ENCODE results near the gene CDYL2. TPM values are rescaled to one million over a fixed set of nuclear protein-coding genes. Genes with fewer than 3 reads are reported as not detected.

Gene CDYL2
- total and polyA plus RNA-seq, 4 donors = 0.46 to 12.8 (median 5.2) TPM

GRCh38 chr16:80718480-80719220 lies 85.7 kb downstream of the CDYL2 start:
- ATAC-seq (ENCODE audit: low FRiP score) = peak; percentile 40
- 11 to 20% methylated on average over 10 of the region's 10 CpGs for WGBS, 2 donors
- no peak overlapping the region for H3K4me3 ChIP-seq (ENCODE audit: low read length in 2 of 2)

GRCh38 chr16:80717611-80718010 lies 86.8 kb downstream of the CDYL2 start:
- Histone ChIP-seq H3K36me3 (ENCODE audit: control insufficient read depth in 1 of 2, insufficient read depth in 2 of 2, low read length in 1 of 2) (no peaks in the 10 kb centered on the region), H3K4me1 (ENCODE audit: control insufficient read depth in 1 of 2, insufficient read depth in 2 of 2, low read length in 2 of 2) (peaks cover 0 to 5% of the 10 kb centered on the region in 2 donors), H3K9me3 (ENCODE audit: control insufficient read depth, low read length) (peaks cover 5% of the 10 kb centered on the region), H3K4me3 (ENCODE audit: low read length in 2 of 2) (no peak overlapping the region), H3K27me3 (ENCODE audit: control insufficient read depth in 1 of 2, insufficient read depth in 2 of 2, low read length in 1 of 2) (no peaks in the 10 kb centered on the region), H3K27ac (ENCODE audit: low read depth in 1 of 2, low read length in 2 of 2) (no peak overlapping the region)
- WGBS, 2 donors = 90 to 91% methylated on average over 3 of the region's 3 CpGs
- no peak for DNase-seq
- intact Hi-C loops (cut with DNase I) = no loop called here
- no peak for ATAC-seq (ENCODE audit: low FRiP score)

More at GRCh38 chr16:80718480-80719220, 85.7 kb downstream of the CDYL2 start:
- Histone ChIP-seq H3K27me3 (ENCODE audit: control insufficient read depth in 1 of 2, insufficient read depth in 2 of 2, low read length in 1 of 2) (no peaks in the 10 kb centered on the region), H3K4me1 (ENCODE audit: control insufficient read depth in 1 of 2, insufficient read depth in 2 of 2, low read length in 2 of 2) (peaks cover 0 to 5% of the 10 kb centered on the region in 2 donors), H3K36me3 (ENCODE audit: control insufficient read depth in 1 of 2, insufficient read depth in 2 of 2, low read length in 1 of 2) (no peaks in the 10 kb centered on the region), H3K9me3 (ENCODE audit: control insufficient read depth, low read length) (peaks cover 4% of the 10 kb centered on the region), H3K27ac (ENCODE audit: low read depth in 1 of 2, low read length in 2 of 2) (no peak overlapping the region)
- intact Hi-C loops (cut with DNase I) = no loop called here
- DNase-seq = peak in 1 of 2 donors; percentile 47

- no peak for DNase-seq
- Histone ChIP-seq H3K27ac (ENCODE audit: low read depth in 1 of 2, low read length in 2 of 2) (no peak overlapping the region), H3K9me3 (ENCODE audit: control insufficient read depth, low read length) (peaks cover 5% of the 10 kb centered on the region), H3K4me3 (ENCODE audit: low read length in 2 of 2) (no peak overlapping the region), H3K4me1 (ENCODE audit: control insufficient read depth in 1 of 2, insufficient read depth in 2 of 2, low read length in 2 of 2) (peaks cover 0 to 5% of the 10 kb centered on the region in 2 donors), H3K27me3 (ENCODE audit: control insufficient read depth in 1 of 2, insufficient read depth in 2 of 2, low read length in 1 of 2) (no peaks in the 10 kb centered on the region), H3K36me3 (ENCODE audit: control insufficient read depth in 1 of 2, insufficient read depth in 2 of 2, low read length in 1 of 2) (no peaks in the 10 kb centered on the region)
- ATAC-seq (ENCODE audit: low FRiP score) = no peak
- 85 to 96% methylated on average over 2 of the region's 2 CpGs for WGBS, 2 donors
- intact Hi-C loops (cut with DNase I) = no loop called here
Observed at GRCh38 chr16:80716564-80717139, 87.7 kb downstream of the CDYL2 start.

- DNase-seq = no peak
- Histone ChIP-seq H3K27ac (ENCODE audit: low read depth in 1 of 2, low read length in 2 of 2) (no peak overlapping the region), H3K4me1 (ENCODE audit: control insufficient read depth in 1 of 2, insufficient read depth in 2 of 2, low read length in 2 of 2) (no peaks in the 10 kb centered on the region), H3K27me3 (ENCODE audit: control insufficient read depth in 1 of 2, insufficient read depth in 2 of 2, low read length in 1 of 2) (no peaks in the 10 kb centered on the region), H3K9me3 (ENCODE audit: control insufficient read depth, low read length) (peaks cover 5% of the 10 kb centered on the region), H3K4me3 (ENCODE audit: low read length in 2 of 2) (no peak overlapping the region), H3K36me3 (ENCODE audit: control insufficient read depth in 1 of 2, insufficient read depth in 2 of 2, low read length in 1 of 2) (no peaks in the 10 kb centered on the region)
- 91 to 97% methylated on average over 4 of the region's 4 CpGs for WGBS, 2 donors
- no peak for ATAC-seq (ENCODE audit: low FRiP score)
- intact Hi-C loops (cut with DNase I) = no loop called here
Observed at GRCh38 chr16:80711406-80711805, 93.0 kb downstream of the CDYL2 start.

- no peak overlapping the region for H3K4me3 ChIP-seq (ENCODE audit: low read length in 2 of 2)
- 90 to 93% methylated on average over 8 of the region's 8 CpGs for WGBS, 2 donors
- intact Hi-C loops (cut with DNase I) = no loop called here
- H3K9me3 ChIP-seq (ENCODE audit: control insufficient read depth, low read length) = peaks cover 5% of the 10 kb centered on the region
- H3K36me3 ChIP-seq (ENCODE audit: control insufficient read depth in 1 of 2, insufficient read depth in 2 of 2, low read length in 1 of 2) = no peaks in the 10 kb centered on the region
- no peaks in the 10 kb centered on the region for H3K27me3 ChIP-seq (ENCODE audit: control insufficient read depth in 1 of 2, insufficient read depth in 2 of 2, low read length in 1 of 2)
- no peak overlapping the region for H3K27ac ChIP-seq (ENCODE audit: low read depth in 1 of 2, low read length in 2 of 2)
- ATAC-seq (ENCODE audit: low FRiP score) = no peak
- no peaks in the 10 kb centered on the region for H3K4me1 ChIP-seq (ENCODE audit: control insufficient read depth in 1 of 2, insufficient read depth in 2 of 2, low read length in 2 of 2)
- DNase-seq = no peak
Observed at GRCh38 chr16:80710918-80711317, 93.5 kb downstream of the CDYL2 start.

- Histone ChIP-seq H3K27me3 (ENCODE audit: control insufficient read depth in 1 of 2, insufficient read depth in 2 of 2, low read length in 1 of 2) (no peaks in the 10 kb centered on the region), H3K4me1 (ENCODE audit: control insufficient read depth in 1 of 2, insufficient read depth in 2 of 2, low read length in 2 of 2) (no peaks in the 10 kb centered on the region), H3K27ac (ENCODE audit: low read depth in 1 of 2, low read length in 2 of 2) (no peak overlapping the region), H3K36me3 (ENCODE audit: control insufficient read depth in 1 of 2, insufficient read depth in 2 of 2, low read length in 1 of 2) (no peaks in the 10 kb centered on the region), H3K9me3 (ENCODE audit: control insufficient read depth, low read length) (peaks cover 5% of the 10 kb centered on the region), H3K4me3 (ENCODE audit: low read length in 2 of 2) (no peak overlapping the region)
- WGBS, 2 donors = 94 to 95% methylated on average over 9 of the region's 9 CpGs
- DNase-seq (no peak), ATAC-seq (ENCODE audit: low FRiP score) (no peak)
- intact Hi-C loops (cut with DNase I) = no loop called here
Observed at GRCh38 chr16:80708823-80709222, 95.6 kb downstream of the CDYL2 start.

- Histone ChIP-seq H3K27ac (ENCODE audit: low read depth in 1 of 2, low read length in 2 of 2) (no peak overlapping the region), H3K9me3 (ENCODE audit: control insufficient read depth, low read length) (no peaks in the 10 kb centered on the region), H3K27me3 (ENCODE audit: control insufficient read depth in 1 of 2, insufficient read depth in 2 of 2, low read length in 1 of 2) (no peaks in the 10 kb centered on the region), H3K36me3 (ENCODE audit: control insufficient read depth in 1 of 2, insufficient read depth in 2 of 2, low read length in 1 of 2) (no peaks in the 10 kb centered on the region), H3K4me3 (ENCODE audit: low read length in 2 of 2) (no peak overlapping the region), H3K4me1 (ENCODE audit: control insufficient read depth in 1 of 2, insufficient read depth in 2 of 2, low read length in 2 of 2) (no peaks in the 10 kb centered on the region)
- DNase-seq = no peak
- intact Hi-C loops (cut with DNase I) = no loop called here
- no peak for ATAC-seq (ENCODE audit: low FRiP score)
Observed at GRCh38 chr16:80707686-80708085, 96.7 kb downstream of the CDYL2 start.

GRCh38 chr16:80705596-80705995 lies 98.8 kb downstream of the CDYL2 start:
- DNase-seq (no peak), ATAC-seq (ENCODE audit: low FRiP score) (no peak)
- Histone ChIP-seq H3K4me1 (ENCODE audit: control insufficient read depth in 1 of 2, insufficient read depth in 2 of 2, low read length in 2 of 2) (no peaks in the 10 kb centered on the region), H3K27me3 (ENCODE audit: control insufficient read depth in 1 of 2, insufficient read depth in 2 of 2, low read length in 1 of 2) (no peaks in the 10 kb centered on the region), H3K9me3 (ENCODE audit: control insufficient read depth, low read length) (no peaks in the 10 kb centered on the region), H3K4me3 (ENCODE audit: low read length in 2 of 2) (no peak overlapping the region), H3K27ac (ENCODE audit: low read depth in 1 of 2, low read length in 2 of 2) (no peak overlapping the region), H3K36me3 (ENCODE audit: control insufficient read depth in 1 of 2, insufficient read depth in 2 of 2, low read length in 1 of 2) (no peaks in the 10 kb centered on the region)
- 87% methylated on average over 2 of the region's 2 CpGs for whole genome bisulfite sequencing, 2 donors
- intact Hi-C loops (cut with DNase I) = no loop called here

All from aorta (tissue), 5 donors.